ENCODE data around the gene CCNK. TPM values are rescaled to one million over a fixed set of nuclear protein-coding genes. Genes with fewer than 3 reads are reported as not detected.

The CCNK gene
- total and polyA plus RNA-seq, 2 of the 13 experiments (the other 11 are each of a cell fraction or from before 2014, with no cell fraction given) = 4.9 to 9.7 TPM

DNA sequence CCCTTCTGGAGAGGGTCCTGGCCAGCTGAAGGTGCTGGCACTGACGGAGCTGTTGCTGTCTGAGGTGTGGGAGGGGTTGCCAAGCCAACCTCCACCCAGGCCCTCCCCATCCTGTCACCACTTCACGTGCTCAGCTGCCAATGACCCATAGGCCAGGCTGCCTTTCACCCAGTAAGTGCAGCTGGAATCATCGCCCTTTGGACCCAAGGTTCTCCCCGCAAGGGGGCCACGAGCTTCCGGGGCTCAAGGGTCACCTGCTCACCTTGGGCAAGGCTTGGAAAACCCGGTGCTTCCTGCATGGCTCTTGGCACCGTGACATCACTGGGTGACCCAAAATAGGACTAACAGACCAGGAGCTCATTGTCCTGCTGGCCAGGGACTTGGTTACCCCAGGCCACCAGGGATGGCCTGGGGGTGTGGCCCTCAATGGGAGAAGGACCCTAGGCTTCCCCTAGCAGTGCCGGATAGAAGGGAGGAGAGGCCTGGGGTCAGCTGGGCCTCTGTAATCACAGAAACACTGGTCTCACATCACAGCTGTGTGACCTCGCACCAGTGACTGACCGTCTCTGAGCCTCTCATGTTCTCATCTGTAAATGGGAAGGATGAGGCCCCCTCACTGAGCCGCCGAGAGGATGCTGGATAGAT, 71.5 kb downstream of the CCNK start (continued):
- TF ChIP-seq ZNF609 (CRISPR knock-in tag; IDR thresholded peaks at IDR 0.05; ENCODE audit: borderline replicate concordance) (peak; percentile 98), MAX (IDR thresholded peaks at IDR 0.05) (peak; percentile 94), ISL2 (CRISPR knock-in tag; IDR thresholded peaks at IDR 0.05) (peak; percentile 87), CBX1 (IDR thresholded peaks at IDR 0.05; ENCODE audit: low read depth) (no peak), ZEB1 (IDR thresholded peaks at IDR 0.05; ENCODE audit: insufficient replicate concordance, low read depth) (peak; percentile 86), THAP11 (CRISPR knock-in tag; IDR thresholded peaks at IDR 0.05) (peak; percentile 83), DNMT3B (CRISPR knock-in tag; conservative IDR thresholded peaks at IDR 0.05) (peak; percentile 73; the same call in 1 of the 2 replicates), ZNF839 (CRISPR knock-in tag; IDR thresholded peaks at IDR 0.05; ENCODE audit: borderline replicate concordance) (no peak; the same call in 1 of the 2 replicates), ZNF263 (CRISPR knock-in tag; IDR thresholded peaks at IDR 0.05) (no peak), NR2F1 (CRISPR knock-in tag; IDR thresholded peaks at IDR 0.05) (peak; percentile 95 to 97), CERS6 (CRISPR knock-in tag; IDR thresholded peaks at IDR 0.05) (no peak), ZMYM4 (CRISPR knock-in tag; IDR thresholded peaks at IDR 0.05) (peak; percentile 94), ZC3H4 (CRISPR knock-in tag; IDR thresholded peaks at IDR 0.05; ENCODE audit: borderline replicate concordance) (no peak), MZF1 (CRISPR knock-in tag; IDR thresholded peaks at IDR 0.05; ENCODE audit: borderline replicate concordance) (no peak), KAT7 (CRISPR knock-in tag; IDR thresholded peaks at IDR 0.05; ENCODE audit: borderline replicate concordance) (peak; percentile 88; the same call in 1 of the 2 replicates), SOX5 (CRISPR knock-in tag; IDR thresholded peaks at IDR 0.05; ENCODE audit: borderline replicate concordance) (peak; percentile 93), MBD4 (IDR thresholded peaks at IDR 0.05; ENCODE audit: borderline replicate concordance, low read length) (no peak), ZNF20 (CRISPR knock-in tag; IDR thresholded peaks at IDR 0.05) (no peak), ZNF737 (CRISPR knock-in tag; IDR thresholded peaks at IDR 0.05; ENCODE audit: borderline replicate concordance) (no peak), ELF1 (CRISPR knock-in tag; IDR thresholded peaks at IDR 0.05) (peak; percentile 94), ZNF264 (CRISPR knock-in tag; IDR thresholded peaks at IDR 0.05) (peak; percentile 93), HDAC2 (CRISPR knock-in tag; IDR thresholded peaks at IDR 0.05) (peak; percentile 99), SATB2 (CRISPR knock-in tag; IDR thresholded peaks at IDR 0.05) (no peak), MTA3 (CRISPR knock-in tag; IDR thresholded peaks at IDR 0.05) (no peak)
- TF ChIP-seq, protein P1, sequence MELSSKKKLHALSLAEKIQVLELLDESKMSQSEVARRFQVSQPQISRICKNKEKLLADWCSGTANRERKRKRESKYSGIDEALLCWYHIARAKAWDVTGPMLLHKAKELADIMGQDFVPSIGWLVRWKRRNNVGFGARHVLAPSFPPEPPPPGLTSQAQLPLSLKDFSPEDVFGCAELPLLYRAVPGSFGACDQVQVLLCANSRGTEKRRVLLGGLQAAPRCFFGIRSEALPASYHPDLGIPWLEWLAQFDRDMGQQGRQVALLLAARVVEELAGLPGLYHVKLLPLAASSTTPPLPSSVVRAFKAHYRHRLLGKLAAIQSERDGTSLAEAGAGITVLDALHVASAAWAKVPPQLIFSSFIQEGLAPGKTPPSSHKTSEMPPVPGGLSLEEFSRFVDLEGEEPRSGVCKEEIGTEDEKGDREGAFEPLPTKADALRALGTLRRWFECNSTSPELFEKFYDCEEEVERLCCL (CRISPR knock-in tag; IDR thresholded peaks at IDR 0.05; ENCODE audit: borderline replicate concordance) = no peak; the same call in 1 of the 2 replicates

Measured in HepG2 (cell line).